Mesendoderm (in vitro differentiated cells): ENCODE results near the gene LYRM4.

Experiments
- DNase-seq: peaks from one replicate; pipeline ENCODE4 v3.0.0; 2013
- H2AK5ac ChIP-seq: 2 replicates; pipeline ENCODE4 v1.6.1; 2013; ENCODE audit warnings: low read length, inconsistent platforms
- H2BK120ac ChIP-seq: 2 replicates; pipeline ENCODE4 v1.6.1; 2013; ENCODE audit warnings: low read depth, mild to moderate bottlenecking, low read length, moderate library complexity, mixed read lengths
- H2BK15ac ChIP-seq: replicated peaks from 2 replicates; pipeline ENCODE4 v1.6.1; 2013; ENCODE audit warnings: low read depth, mild to moderate bottlenecking, moderate library complexity
- H2BK5ac ChIP-seq: 2 replicates; pipeline ENCODE4 v1.6.1; 2013; ENCODE audit warnings: low read length, inconsistent platforms
- H3K18ac ChIP-seq: 2 replicates; pipeline ENCODE4 v1.6.1; 2013; ENCODE audit warnings: mild to moderate bottlenecking, low read length, mixed read lengths
- H3K23ac ChIP-seq: one replicate; pipeline ENCODE4 v1.6.1; 2013; ENCODE audit warnings: low read length
- H3K27ac ChIP-seq: 2 replicates; pipeline ENCODE4 v1.5.1; 2013; ENCODE audit warnings: low read depth, mild to moderate bottlenecking, inconsistent platforms, low read length, moderate library complexity
- H3K27me3 ChIP-seq: 2 replicates; pipeline ENCODE4 v1.6.1; 2013; ENCODE audit warnings: low read length, control low read depth, mild to moderate bottlenecking, inconsistent platforms; ENCODE audit not compliant: insufficient read depth, poor library complexity
- H3K36me3 ChIP-seq: 2 replicates; pipeline ENCODE4 v1.6.1; 2013; ENCODE audit warnings: low read length, inconsistent platforms; ENCODE audit not compliant: control insufficient read depth, insufficient read depth
- H3K4ac ChIP-seq: one replicate; pipeline ENCODE4 v1.6.1; 2013; ENCODE audit warnings: low read depth, mild to moderate bottlenecking, low read length, moderate library complexity
- H3K4me1 ChIP-seq: 2 replicates; pipeline ENCODE4 v1.6.1; 2013; ENCODE audit warnings: low read depth, low read length, inconsistent platforms; ENCODE audit not compliant: control insufficient read depth
- H3K4me2 ChIP-seq: 2 replicates; pipeline ENCODE4 v1.6.1; 2013; ENCODE audit warnings: low read length
- H3K4me3 ChIP-seq: 2 replicates; pipeline ENCODE4 v1.5.1; 2013; ENCODE audit warnings: mild to moderate bottlenecking, low read length
- H3K56ac ChIP-seq: one replicate; pipeline ENCODE4 v1.6.1; 2013; ENCODE audit warnings: low read length
- H3K79me1 ChIP-seq: 2 replicates; pipeline ENCODE4 v1.6.1; 2013; ENCODE audit warnings: low read length, inconsistent platforms
- H3K79me2 ChIP-seq: 2 replicates; pipeline ENCODE4 v1.6.1; 2013; ENCODE audit warnings: mild to moderate bottlenecking, low read length; ENCODE audit not compliant: control insufficient read depth, insufficient read depth
- H3K9ac ChIP-seq: 2 replicates; pipeline ENCODE4 v1.6.1; 2013; ENCODE audit warnings: low read length, inconsistent platforms
- H4K5ac ChIP-seq: one replicate; pipeline ENCODE4 v1.6.1; 2013; ENCODE audit warnings: low read length
- H4K8ac ChIP-seq: one replicate; pipeline ENCODE4 v1.6.1; 2013; ENCODE audit warnings: low read depth, mild to moderate bottlenecking, control low read depth, low read length, moderate library complexity
- WGBS: extraction: QIAGEN DNeasy Blood & Tissue Kit; methylation state at CpG from one replicate; pipeline ENCODE4 v1.1.7; 2013; ENCODE audit warnings: low lambda C conversion rate, missing lambda C conversion rate; ENCODE audit not compliant: insufficient coverage; ENCODE audit errors: extremely low coverage; 5-methylcytosine and 5-hydroxymethylcytosine counted together

The LYRM4 gene

DNA sequence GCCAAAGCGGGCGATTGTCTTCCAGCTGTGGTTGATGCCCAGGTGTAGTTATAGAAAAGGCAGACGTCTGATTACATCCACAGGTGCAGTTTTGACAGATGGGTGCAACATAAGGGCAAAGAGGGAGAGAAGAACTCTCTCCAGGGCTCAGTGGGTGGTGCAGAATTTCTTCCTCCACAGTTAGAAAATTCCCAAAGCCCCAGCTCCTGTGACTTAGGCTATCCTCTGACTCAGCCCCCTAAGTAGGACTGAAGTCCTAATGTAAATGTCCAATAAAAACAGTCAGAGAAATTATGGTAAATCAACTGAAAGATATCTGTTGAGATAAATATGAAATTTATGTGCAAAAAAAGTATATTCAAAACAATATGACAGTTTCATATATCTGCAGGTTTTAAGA lies 31.4 kb downstream of the LYRM4 start:
- H2BK120ac ChIP-seq = no peak overlapping the region
- no peaks in the 10 kb centered on the region for H3K4me1 ChIP-seq
- H3K4me2 ChIP-seq = no peak overlapping the region
- no peak overlapping the region for H2BK5ac ChIP-seq
- no CpG with 5 or more reads among the region's 3 CpGs for WGBS
- no peaks in the 10 kb centered on the region for H3K27me3 ChIP-seq
- no peak overlapping the region for H4K8ac ChIP-seq
- no peak overlapping the region for H3K18ac ChIP-seq
- H3K4me3 ChIP-seq = no peak overlapping the region
- H4K5ac ChIP-seq = no peak overlapping the region
- no peak overlapping the region for H3K23ac ChIP-seq
- no peaks in the 10 kb centered on the region for H3K36me3 ChIP-seq
- H3K79me1 ChIP-seq = peaks cover 4% of the 10 kb centered on the region
- no peak for DNase-seq
- H2AK5ac ChIP-seq = no peak overlapping the region
- H3K79me2 ChIP-seq = no peaks in the 10 kb centered on the region
- no peak overlapping the region for H3K4ac ChIP-seq
- no peak overlapping the region for H2BK15ac ChIP-seq
- no peak overlapping the region for H3K27ac ChIP-seq
- no peak overlapping the region for H3K56ac ChIP-seq
- H3K9ac ChIP-seq = no peak overlapping the region

DNA sequence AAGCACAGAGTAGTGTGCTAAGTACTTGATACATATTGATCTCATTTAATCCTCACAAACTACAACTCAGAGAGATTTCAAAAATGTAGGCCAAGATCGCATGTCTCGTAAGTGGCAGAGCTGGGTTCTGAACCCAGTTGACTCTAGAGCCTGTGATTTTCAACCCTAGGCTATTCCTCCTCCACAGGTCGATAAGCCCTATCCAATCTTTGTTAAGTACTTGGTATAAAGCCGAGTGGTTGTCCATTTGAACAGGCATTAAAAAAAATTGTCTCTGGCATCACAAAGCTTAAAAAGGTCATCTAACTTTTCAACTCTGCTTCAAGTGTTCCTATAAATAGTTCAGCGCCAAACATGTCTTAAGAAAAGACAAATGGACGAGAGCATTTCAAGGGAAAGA lies 37.4 kb downstream of the LYRM4 start:
- peaks cover 2% of the 10 kb centered on the region for H3K36me3 ChIP-seq
- H3K18ac ChIP-seq = no peak overlapping the region
- DNase-seq = no peak
- no peak overlapping the region for H3K4me2 ChIP-seq
- H2BK15ac ChIP-seq = no peak overlapping the region
- no CpG with 5 or more reads among the region's 6 CpGs for WGBS
- no peak overlapping the region for H4K8ac ChIP-seq
- H2BK120ac ChIP-seq = no peak overlapping the region
- no peak overlapping the region for H3K9ac ChIP-seq
- no peak overlapping the region for H3K27ac ChIP-seq
- H3K4me3 ChIP-seq = no peak overlapping the region
- H3K79me1 ChIP-seq = peaks cover 7% of the 10 kb centered on the region
- no peak overlapping the region for H3K23ac ChIP-seq
- no peak overlapping the region for H3K4ac ChIP-seq
- H3K56ac ChIP-seq = no peak overlapping the region
- no peaks in the 10 kb centered on the region for H3K27me3 ChIP-seq
- no peaks in the 10 kb centered on the region for H3K4me1 ChIP-seq
- H3K79me2 ChIP-seq = no peaks in the 10 kb centered on the region
- no peak overlapping the region for H2BK5ac ChIP-seq
- H4K5ac ChIP-seq = no peak overlapping the region
- no peak overlapping the region for H2AK5ac ChIP-seq

DNA sequence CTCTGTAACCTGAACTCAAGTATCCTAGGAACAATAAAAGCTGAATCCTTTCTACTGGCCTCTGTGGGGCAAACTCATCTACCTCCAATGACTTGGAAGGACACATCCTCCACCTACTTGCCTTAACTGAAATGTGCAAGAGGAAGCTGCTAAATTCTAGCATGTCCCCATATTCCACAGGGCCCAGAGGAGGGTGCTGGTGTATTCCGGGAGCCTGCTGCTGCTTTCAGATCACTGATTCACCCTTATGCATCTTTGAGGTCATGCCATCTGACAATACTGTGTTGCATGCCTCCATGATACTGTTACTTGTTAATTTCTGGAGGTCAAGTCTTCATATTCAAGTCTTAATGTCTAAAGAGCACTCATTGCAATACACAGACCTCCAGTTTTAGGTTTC lies 40.3 kb downstream of the LYRM4 start:
- H3K4me1 ChIP-seq = no peaks in the 10 kb centered on the region
- no peaks in the 10 kb centered on the region for H3K27me3 ChIP-seq
- H2BK120ac ChIP-seq = no peak overlapping the region

DNA sequence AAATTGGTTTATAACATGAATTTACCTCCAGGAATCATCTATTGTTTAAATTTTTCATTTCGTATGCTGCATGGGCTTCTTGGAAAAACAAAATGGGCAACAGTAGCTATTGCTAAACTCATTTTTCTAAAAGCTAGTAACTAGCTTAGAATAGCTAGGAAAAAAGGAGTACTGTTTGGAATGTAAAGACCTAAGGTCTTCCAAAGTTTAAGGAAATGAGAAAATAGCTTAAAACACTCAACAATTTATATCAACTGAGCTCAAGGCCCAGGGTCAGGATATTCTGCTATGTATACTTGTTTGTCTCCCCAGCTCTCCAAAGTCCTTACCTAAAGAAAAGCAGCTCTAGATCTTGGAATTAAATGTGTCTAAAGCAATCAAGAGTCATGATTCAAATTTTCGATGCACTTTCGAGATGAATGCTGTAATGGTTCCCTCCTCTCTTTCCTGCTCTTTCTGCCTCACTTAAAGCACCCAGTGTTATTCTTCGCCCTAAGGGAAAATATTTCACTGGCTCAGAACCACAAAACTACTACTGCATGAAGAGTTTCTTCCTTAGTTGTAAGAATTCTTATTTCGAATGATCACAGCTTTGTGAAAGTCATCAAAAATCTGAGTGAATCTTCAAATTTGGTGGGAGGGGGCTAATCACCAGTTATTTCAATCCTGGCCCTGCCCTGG lies 41.6 kb downstream of the LYRM4 start:
- H3K79me1 ChIP-seq = peaks cover 7% of the 10 kb centered on the region
- no peak overlapping the region for H3K23ac ChIP-seq
- no peak overlapping the region for H3K4me2 ChIP-seq
- H3K4me3 ChIP-seq = no peak overlapping the region
- H2BK120ac ChIP-seq = no peak overlapping the region
- no peak overlapping the region for H2AK5ac ChIP-seq
- no peak overlapping the region for H2BK5ac ChIP-seq
- no peaks in the 10 kb centered on the region for H3K79me2 ChIP-seq
- peaks cover 3% of the 10 kb centered on the region for H3K36me3 ChIP-seq
- H2BK15ac ChIP-seq = no peak overlapping the region
- no CpG with 5 or more reads among the region's 5 CpGs for WGBS
- H3K4me1 ChIP-seq = no peaks in the 10 kb centered on the region
- H3K18ac ChIP-seq = no peak overlapping the region
- no peak overlapping the region for H3K56ac ChIP-seq
- H3K27ac ChIP-seq = no peak overlapping the region
- no peaks in the 10 kb centered on the region for H3K27me3 ChIP-seq
- no peak for DNase-seq
- H4K8ac ChIP-seq = no peak overlapping the region
- H4K5ac ChIP-seq = no peak overlapping the region
- H3K4ac ChIP-seq = no peak overlapping the region
- H3K9ac ChIP-seq = no peak overlapping the region

More for the DNA sequence above, 40.3 kb downstream of the LYRM4 start:
- H3K9ac ChIP-seq = no peak overlapping the region
- no peak overlapping the region for H2BK15ac ChIP-seq
- no peak overlapping the region for H3K18ac ChIP-seq
- H2AK5ac ChIP-seq = no peak overlapping the region
- no peaks in the 10 kb centered on the region for H3K79me2 ChIP-seq
- DNase-seq = no peak
- H3K79me1 ChIP-seq = peaks cover 7% of the 10 kb centered on the region
- no peak overlapping the region for H2BK5ac ChIP-seq
- H3K4me3 ChIP-seq = no peak overlapping the region
- H4K8ac ChIP-seq = no peak overlapping the region
- H3K23ac ChIP-seq = no peak overlapping the region
- H4K5ac ChIP-seq = no peak overlapping the region
- no peak overlapping the region for H3K4me2 ChIP-seq
- H3K4ac ChIP-seq = no peak overlapping the region
- H3K36me3 ChIP-seq = peaks cover 3% of the 10 kb centered on the region
- no peak overlapping the region for H3K27ac ChIP-seq
- WGBS = no CpG with 5 or more reads among the region's 1 CpG
- no peak overlapping the region for H3K56ac ChIP-seq

DNA sequence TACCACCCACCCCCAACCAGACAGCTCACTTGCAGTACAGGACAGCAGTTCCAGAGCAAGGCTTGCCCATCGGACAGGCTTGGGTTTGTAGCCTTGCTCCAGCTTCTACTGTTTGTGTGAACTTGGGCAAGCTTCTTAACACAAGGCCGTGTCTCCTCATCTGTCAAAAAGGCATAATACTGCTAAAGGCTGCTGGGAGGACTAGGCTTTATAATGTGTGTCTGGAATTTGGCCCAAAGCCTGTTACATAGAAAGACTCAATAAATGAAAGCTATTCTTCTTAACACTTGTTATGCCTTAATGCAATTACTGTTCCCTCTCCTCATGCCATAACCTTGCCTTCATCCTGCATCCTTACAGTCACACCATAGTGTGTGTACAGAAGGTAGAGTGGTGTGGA lies 43.4 kb downstream of the LYRM4 start:
- H3K27ac ChIP-seq = no peak overlapping the region
- H3K56ac ChIP-seq = no peak overlapping the region
- no peaks in the 10 kb centered on the region for H3K79me2 ChIP-seq
- H3K27me3 ChIP-seq = no peaks in the 10 kb centered on the region
- H4K8ac ChIP-seq = no peak overlapping the region
- H4K5ac ChIP-seq = no peak overlapping the region
- peaks cover 3% of the 10 kb centered on the region for H3K36me3 ChIP-seq
- H3K4me2 ChIP-seq = no peak overlapping the region
- H3K18ac ChIP-seq = no peak overlapping the region
- no peak overlapping the region for H3K9ac ChIP-seq
- no peak overlapping the region for H2BK5ac ChIP-seq
- no peak overlapping the region for H2BK120ac ChIP-seq
- no peak overlapping the region for H3K23ac ChIP-seq
- no CpG with 5 or more reads among the region's 2 CpGs for WGBS
- H3K4me3 ChIP-seq = no peak overlapping the region
- no peak overlapping the region for H2BK15ac ChIP-seq
- no peak overlapping the region for H3K4ac ChIP-seq
- peaks cover 7% of the 10 kb centered on the region for H3K79me1 ChIP-seq
- DNase-seq = no peak
- no peaks in the 10 kb centered on the region for H3K4me1 ChIP-seq
- H2AK5ac ChIP-seq = no peak overlapping the region

DNA sequence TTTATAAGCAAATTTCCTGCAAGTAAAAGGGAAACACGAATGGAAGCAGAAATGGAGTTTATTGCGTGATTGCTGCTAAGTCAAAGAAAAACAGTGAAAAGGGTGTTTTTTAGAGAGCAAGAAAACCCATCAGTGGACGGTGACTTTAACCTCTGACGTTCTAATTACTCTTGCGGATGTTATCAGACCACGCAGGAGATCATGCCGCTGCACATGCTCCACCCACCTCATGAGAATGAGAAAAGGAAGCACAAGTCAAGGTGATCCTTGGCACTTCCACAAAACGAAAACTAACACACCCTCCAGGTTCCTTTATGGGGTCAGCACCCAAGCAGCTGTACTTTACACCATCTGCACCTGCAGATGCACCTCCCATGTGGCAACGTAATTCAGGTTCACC lies 45.0 kb downstream of the LYRM4 start:
- no peak for DNase-seq
- no peak overlapping the region for H3K18ac ChIP-seq
- no peak overlapping the region for H3K27ac ChIP-seq
- H4K8ac ChIP-seq = no peak overlapping the region
- no peaks in the 10 kb centered on the region for H3K79me2 ChIP-seq
- no peak overlapping the region for H3K56ac ChIP-seq
- H2AK5ac ChIP-seq = no peak overlapping the region
- H2BK120ac ChIP-seq = no peak overlapping the region
- H4K5ac ChIP-seq = no peak overlapping the region
- no peaks in the 10 kb centered on the region for H3K27me3 ChIP-seq
- peaks cover 1% of the 10 kb centered on the region for H3K36me3 ChIP-seq
- no peak overlapping the region for H3K4ac ChIP-seq
- no peak overlapping the region for H3K23ac ChIP-seq
- H3K4me1 ChIP-seq = no peaks in the 10 kb centered on the region
- no peak overlapping the region for H3K9ac ChIP-seq
- H3K79me1 ChIP-seq = peaks cover 6% of the 10 kb centered on the region
- H2BK15ac ChIP-seq = no peak overlapping the region
- no peak overlapping the region for H3K4me3 ChIP-seq
- WGBS = no CpG with 5 or more reads among the region's 9 CpGs
- no peak overlapping the region for H2BK5ac ChIP-seq
- H3K4me2 ChIP-seq = no peak overlapping the region
